A549 treated with DMSO at 1 μM for 4 hours (cell line): ENCODE measurements around the gene FGFR2. TPM values are rescaled to one million over a fixed set of nuclear protein-coding genes. Genes with fewer than 3 reads are reported as not detected.

ENCODE experiments used
- total RNA-seq: library from RNA; stranded (reverse); fragments of 200-300 nt; extraction: Qiagen RNA extraction; gene quantifications from 5 replicates; pipeline ENCODE4 v1.2.3, GENCODE V29; 2022; ENCODE audit warnings: low read depth

The FGFR2 gene
- total RNA-seq = 0.36 to 0.52 TPM (median 0.45 TPM) in 5 replicates

DNA sequence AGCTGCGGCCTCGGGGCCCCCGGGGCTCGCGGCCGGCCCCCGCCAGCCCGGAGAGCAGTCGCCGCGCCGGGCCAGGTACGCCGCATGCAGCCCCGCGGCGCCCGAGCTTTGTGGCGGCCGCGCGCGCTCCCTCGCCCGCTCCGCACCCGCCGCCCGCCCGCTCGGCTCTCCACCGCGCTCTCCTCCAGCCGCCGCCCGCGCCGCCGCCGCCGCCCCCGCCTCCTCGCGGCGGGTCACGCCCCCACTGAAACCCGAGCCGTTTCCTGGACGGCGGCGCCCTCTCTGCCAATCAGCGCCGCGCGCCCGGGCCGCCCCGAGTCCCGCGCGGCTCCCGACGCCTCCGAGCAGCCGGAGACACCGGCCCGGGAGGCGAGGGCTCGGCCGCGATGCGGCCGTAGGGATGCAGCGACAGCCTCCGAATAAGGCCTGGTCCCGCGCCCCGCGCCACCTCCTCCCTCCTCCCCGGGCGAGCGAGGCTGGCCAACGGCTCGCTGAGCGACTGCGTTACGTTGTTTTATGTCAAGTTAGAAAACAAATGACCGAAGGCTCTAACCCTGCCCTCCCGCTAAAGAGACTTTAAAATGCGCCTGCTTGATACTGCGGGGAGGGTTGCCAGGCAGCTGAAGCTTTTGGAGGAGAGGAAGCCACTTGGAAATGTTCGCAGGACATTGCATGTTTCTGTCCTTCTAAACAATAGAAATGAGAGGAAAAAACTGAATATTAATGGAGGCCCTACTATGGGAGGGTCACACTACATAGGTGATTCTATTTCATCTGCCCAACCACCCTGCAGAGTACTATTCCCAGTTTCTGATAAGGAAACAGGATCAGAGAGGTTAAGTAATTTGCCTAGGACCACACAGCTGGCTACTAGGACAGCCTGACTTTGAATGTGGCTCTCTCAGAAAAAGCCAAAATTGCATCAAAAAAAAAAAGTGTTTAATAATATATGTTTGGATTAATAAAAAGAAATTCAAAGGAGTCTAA lies at the start of gene FGFR2:
FGFR2 (minus strand) TSS at position 182 of the 987 bp plus-strand sequence. CDS start 4,627 bp downstream, outside the sequence.

